NK-92 treated with Interleukin-12 subunit alpha and Interleukin-12 subunit beta, amount 100 ng/mL, for 24 hours (cell line): ENCODE results near the gene FAM149A.

ENCODE experiments used
- DNase-seq: peaks from one replicate; lab custom pipeline; 2025; lab: John Stamatoyannopoulos, UW

The FAM149A gene

GRCh38 chr4:186105647-186106321 is 1.3 kb downstream of the FAM149A start:
- DNase-seq: no peak

DNA sequence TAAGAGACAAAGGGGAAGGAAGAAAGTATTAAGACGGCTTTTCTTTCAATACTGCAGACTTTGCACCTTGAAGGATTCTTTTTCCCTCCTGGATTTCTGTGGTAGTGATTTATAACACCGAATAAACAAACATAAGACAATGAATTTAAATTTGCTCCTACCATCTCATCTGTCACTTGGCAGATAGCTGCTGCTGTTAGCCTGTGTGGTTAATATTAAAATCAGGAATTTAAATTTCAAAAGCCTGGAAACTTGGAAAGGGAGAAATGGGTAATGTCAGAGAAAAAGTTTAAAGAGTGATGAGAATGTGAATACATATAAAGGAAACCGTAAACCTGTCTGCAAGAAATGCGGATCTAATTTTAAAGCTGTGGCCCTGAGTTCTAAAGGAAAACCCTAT is 3.4 kb downstream of the FAM149A start:
- no peak for DNase-seq

- no peak for DNase-seq
Observed at GRCh38 chr4:186108391-186108790, 3.9 kb downstream of the FAM149A start.

DNA sequence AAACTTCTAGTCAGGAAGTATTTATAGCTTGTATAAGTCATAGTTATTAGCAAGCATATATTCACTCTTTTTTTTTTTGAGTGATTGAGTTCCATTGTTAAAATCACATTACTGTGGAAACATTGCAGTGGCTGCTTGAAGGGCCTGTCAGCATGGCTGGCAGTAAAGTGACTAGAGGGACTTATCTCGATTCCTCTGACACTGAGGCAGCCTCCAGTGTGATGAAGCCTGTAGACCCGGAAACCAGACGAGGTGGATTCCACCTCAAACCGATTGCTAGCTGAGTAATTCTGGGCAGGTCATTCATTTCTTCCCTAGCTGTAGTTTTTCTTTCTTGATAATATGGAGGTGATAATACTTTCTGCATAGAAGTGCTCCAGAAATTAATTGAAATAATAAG is 4.7 kb downstream of the FAM149A start:
- no peak for DNase-seq

- DNase-seq: no peak
Observed at GRCh38 chr4:186116697-186117096, 12.2 kb downstream of the FAM149A start.

DNA sequence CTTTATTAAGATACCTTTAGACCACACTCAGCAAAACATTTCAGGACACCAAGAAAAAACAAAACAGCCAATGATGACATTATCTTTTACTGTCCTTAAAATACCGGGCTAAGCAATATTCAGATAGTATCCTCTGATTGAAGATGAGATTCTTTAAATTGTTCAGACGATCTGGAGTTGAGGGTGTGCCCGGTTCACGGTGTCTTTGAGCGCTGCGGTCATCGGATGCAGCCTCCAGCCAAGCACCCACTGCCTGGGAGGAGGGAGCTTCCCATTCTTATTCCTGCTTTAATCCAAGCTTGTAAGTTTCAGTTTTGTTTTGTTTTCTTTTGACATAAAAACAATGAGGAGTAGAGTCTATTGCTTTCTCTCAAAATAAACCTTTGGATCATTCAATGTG is 14.1 kb downstream of the FAM149A start:
- no peak for DNase-seq

GRCh38 chr4:186121057-186121456 is 16.6 kb downstream of the FAM149A start:
- no peak for DNase-seq

DNA sequence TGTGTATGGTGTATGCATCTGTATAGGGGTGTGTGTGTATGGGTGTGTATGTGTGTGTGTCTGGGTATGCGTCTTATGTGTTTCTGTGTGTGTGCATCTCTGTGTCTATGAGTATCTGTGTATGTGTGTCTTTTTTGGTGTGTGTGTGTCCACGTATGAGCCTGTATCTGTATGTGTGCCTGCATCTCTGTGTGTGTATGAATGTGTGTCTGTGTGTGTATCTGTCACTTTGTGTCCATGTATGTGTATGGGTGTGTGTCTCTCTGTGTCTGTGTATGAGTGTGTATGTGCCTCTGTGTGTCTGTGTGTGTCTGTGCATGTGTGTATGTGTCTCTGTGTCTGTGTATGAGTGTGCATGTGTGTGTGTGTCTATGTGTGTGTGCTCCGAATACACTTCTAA is 24.3 kb downstream of the FAM149A start:
- DNase-seq: no peak

DNA sequence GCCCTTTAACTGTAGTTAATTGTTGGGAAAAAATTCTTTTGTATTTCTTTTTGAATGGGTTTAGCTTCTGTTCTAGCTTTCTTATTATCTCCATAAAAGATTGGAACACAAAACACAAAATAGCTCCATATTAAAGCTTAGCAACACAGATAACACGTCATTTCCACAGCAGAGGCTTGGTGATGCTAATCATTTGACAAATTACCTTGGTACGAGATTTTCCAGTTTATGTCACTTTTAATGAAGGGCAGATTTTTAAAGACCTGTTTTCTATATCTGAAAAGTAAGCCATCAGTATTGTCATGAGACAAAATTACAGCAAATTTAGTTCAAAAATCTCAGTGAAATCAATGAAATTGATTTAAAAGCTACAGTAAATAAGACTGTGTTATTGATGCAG is 27.4 kb downstream of the FAM149A start:
- DNase-seq: no peak

- DNase-seq: no peak
Observed at GRCh38 chr4:186132577-186133242, 28.2 kb downstream of the FAM149A start.

DNA sequence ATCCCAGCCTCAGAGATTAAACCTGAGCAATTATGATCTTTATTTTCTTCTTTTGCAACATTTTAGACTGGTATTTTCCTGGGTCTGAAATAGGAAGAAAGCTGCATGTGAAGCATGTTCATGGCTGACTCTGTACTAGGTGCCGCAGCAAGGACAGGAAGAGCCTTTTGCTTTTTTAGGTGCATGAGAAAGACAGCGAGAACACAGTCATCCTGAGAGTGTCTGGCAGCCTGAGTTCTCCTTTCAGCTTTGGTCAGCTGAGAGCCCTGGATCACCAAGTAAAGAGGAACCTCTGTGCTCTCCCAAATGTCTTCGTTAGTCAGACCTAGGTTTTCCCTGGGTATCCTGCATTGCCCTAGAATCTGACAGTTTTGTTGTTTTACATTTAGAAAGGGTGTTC is 29.8 kb downstream of the FAM149A start:
- no peak for DNase-seq

DNA sequence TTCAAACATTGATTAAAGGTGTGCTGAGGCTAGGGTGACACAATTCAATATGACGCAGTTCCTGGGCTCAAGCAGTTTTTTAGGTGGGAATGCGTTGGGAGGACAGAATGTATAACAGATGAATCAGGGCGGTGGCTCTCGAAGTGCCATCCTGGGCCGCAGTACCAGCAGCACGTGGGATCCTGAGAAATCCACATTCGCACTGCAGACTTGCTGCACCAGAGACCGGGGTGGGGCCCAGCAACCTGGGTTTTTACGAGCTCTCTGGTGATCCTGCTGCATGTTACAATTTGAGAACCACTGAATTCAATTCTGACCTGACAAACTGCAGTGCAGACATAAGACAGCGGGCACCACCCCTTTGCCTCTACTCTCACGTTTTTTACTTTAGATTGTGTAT is 30.4 kb downstream of the FAM149A start:
- no peak for DNase-seq

DNA sequence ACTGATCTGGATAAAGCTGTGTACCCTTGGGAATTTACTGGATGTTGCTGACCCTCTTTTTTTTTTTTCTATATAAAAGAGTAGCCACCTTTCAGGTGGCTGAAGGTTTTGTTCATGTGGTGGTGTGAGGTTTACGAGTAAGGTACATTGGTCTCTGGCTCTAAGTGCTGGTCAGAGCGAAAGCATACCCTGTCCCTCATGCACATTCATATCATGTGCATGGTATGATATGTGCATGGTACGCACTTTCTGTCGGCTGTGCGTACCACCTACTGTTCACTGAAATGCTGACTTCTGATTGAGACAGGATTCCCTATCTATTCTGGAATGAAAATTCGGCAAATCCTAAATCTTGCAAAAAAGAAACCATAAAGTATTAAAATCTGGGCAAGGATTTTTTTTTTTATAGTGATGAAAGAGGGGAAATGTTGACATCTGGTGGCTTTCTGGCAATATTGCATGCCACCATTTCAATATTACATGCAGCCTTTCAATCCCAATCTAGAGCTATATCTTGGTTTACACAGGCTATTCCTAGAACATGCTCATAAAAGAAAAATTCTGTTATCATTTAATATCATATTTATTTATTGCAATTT is 32.8 kb downstream of the FAM149A start:
- DNase-seq: no peak

DNA sequence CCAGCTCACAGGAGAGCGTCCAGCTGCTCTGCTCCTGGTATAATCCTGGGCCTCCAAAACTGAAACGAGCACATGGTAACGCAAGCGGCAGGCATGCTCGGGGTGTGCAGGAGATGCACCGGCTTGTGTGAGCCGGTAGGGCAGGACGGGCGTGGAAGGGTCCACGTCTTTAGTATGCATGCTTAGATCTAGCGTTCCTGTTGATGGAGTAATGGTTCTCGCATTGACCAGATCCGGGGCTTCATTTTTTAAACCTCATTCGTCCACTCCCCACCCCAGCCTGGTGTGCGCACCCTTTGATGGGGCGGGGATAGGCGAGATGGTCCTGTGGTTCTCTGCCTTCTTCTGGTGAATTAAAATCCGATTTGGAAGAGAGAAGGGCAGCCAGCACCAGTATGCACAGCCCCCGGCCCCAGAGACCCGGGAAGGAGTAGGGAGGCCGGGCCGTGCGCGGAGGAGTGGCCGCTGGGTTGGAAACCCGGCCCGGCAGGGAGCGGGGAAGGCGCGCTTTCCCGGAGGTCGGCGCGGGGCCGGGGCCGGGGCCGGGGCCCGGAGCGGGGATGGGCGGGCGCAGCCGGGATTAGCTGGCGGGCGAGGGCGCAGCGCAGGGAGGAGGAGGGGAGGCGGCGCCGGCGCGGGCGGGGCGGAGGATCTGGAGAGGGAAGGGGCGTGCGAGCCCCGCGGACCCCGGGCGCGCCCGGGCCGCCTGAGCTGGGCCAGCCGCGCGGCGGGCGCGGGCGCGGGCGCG is 39.9 kb downstream of the FAM149A start:
- DNase-seq: no peak

GRCh38 chr4:186144946-186145569 is 40.6 kb downstream of the FAM149A start:
- no peak for DNase-seq

- no peak for DNase-seq
Observed at GRCh38 chr4:186146458-186146857, 42.0 kb downstream of the FAM149A start.

GRCh38 chr4:186148336-186148975 is 44.0 kb downstream of the FAM149A start:
- no peak for DNase-seq

GRCh38 chr4:186149872-186150271 is 45.4 kb downstream of the FAM149A start:
- no peak for DNase-seq

DNA sequence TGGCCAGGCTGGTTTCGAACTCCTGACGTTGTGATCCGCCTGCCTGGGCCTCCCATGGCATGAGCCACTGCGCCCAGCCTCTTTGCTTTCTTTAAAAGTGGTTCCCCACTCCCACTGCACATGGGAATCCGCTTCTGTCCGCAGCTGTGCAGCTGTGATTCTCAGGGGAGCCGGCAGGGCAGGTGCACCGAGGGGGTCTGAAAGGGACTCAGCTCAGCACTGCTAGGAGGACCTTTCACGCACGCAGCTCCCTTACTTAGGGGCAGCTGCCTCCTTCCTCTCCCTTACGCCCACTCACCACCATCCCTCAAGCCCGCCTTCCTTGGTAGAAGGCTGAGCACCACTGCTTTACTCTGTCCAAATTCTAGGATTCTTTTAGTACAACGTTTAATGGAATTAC is 46.4 kb downstream of the FAM149A start:
- no peak for DNase-seq

- DNase-seq: no peak
Observed at GRCh38 chr4:186151499-186151898, 47.0 kb downstream of the FAM149A start.

DNA sequence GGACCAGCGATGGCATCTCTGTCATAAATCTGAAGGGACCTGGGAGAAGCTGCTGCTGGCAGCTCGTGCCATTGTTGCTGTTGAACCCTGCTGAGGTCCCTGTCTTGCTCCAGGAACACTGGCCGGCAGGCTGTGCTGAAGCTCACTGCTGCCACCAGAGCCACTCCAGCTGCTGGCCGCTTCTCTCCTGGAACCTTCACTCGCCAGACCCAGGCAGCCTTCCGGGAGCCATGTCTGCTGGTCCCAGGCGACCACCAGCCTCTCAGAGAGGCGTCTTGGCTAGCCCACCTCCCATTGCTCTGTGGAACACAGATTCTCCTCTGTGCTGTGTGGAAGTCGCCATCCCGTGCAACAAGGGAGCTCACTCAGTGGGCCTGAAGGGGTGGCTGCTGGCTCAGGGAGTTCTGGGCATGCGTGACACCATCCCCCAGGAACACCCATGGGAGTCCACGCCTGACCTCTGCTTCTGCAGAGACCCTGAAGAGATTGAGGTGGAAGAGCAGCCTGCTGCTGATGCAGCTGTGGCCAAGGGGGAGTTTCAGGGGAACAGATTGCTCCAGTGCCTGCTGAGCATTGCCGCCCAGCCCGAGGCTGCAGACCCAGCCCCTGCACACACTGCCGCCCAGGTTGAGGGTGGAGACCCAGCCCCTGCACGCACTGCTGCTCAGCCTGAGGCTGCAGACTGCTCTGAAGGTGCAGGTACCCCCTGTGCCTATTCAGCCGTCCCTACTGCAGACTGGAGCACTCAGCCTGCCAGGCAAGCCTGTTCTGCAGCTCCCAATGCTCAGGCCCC is 53.7 kb downstream of the FAM149A start:
- DNase-seq: no peak
